NCI-H1694 (cell line): ENCODE results near the gene TRPM2.
A peak's percentile ranks its signal among the peaks of the same experiment; 100 is the strongest.

Experiments
- DNase-seq: peaks from one replicate; lab custom pipeline; 2025; lab: John Stamatoyannopoulos, UW

TRPM2 gene

GRCh38 chr21:44322621-44323325, 30.6 kb upstream of the TRPM2 start:
- DNase-seq = no peak

GRCh38 chr21:44323591-44323990, 29.8 kb upstream of the TRPM2 start:
- DNase-seq = no peak

GRCh38 chr21:44324106-44324853, 29.1 kb upstream of the TRPM2 start:
- no peak for DNase-seq

GRCh38 chr21:44324854-44325107, 28.6 kb upstream of the TRPM2 start:
- no peak for DNase-seq

GRCh38 chr21:44325386-44326271, 27.8 kb upstream of the TRPM2 start:
- no peak for DNase-seq

GRCh38 chr21:44326272-44326647, 27.2 kb upstream of the TRPM2 start:
- DNase-seq = no peak

- DNase-seq = no peak
These were observed 26.5 kb upstream of the TRPM2 start for GRCh38 chr21:44326716-44327602.

GRCh38 chr21:44327603-44327974, 25.8 kb upstream of the TRPM2 start:
- no peak for DNase-seq

GRCh38 chr21:44328242-44328895, 25.1 kb upstream of the TRPM2 start:
- DNase-seq = no peak

GRCh38 chr21:44329086-44329889, 24.1 kb upstream of the TRPM2 start:
- DNase-seq = no peak

- no peak for DNase-seq
These were observed 23.3 kb upstream of the TRPM2 start for GRCh38 chr21:44329971-44330681.

GRCh38 chr21:44330698-44331097, 22.7 kb upstream of the TRPM2 start:
- no peak for DNase-seq

GRCh38 chr21:44331209-44331608, 22.2 kb upstream of the TRPM2 start:
- DNase-seq = no peak

GRCh38 chr21:44331650-44332307, 21.6 kb upstream of the TRPM2 start:
- peak; percentile 84 for DNase-seq

GRCh38 chr21:44332383-44332782, 21.0 kb upstream of the TRPM2 start:
- peak; percentile 82 for DNase-seq

GRCh38 chr21:44332965-44333364, 20.5 kb upstream of the TRPM2 start:
- no peak for DNase-seq

- DNase-seq = no peak
These were observed 19.7 kb upstream of the TRPM2 start for GRCh38 chr21:44333509-44334328.

- DNase-seq = no peak
These were observed 18.9 kb upstream of the TRPM2 start for GRCh38 chr21:44334329-44335030.
